Umbilical cord (tissue), 2 donors: ENCODE data around the gene PIAS1. TPM values are rescaled to one million over a fixed set of nuclear protein-coding genes. Genes with fewer than 3 reads are reported as not detected.
A peak's percentile ranks its signal among the peaks of the same experiment; 100 is the strongest.
"Not testable (repeated sequence)": the region's sequence is repeated elsewhere in the genome, so short reads cannot be mapped to it uniquely, and the experiment has no call there.

Experiments
- DNase-seq: peaks from one replicate; pipeline ENCODE4 v3.0.0-alpha.2; 2015; ENCODE audit warnings: low spot score
- total RNA-seq: library from RNA; depleted of rRNA; stranded (reverse); fragments of >200 nt; gene quantifications from one replicate; pipeline ENCODE4 v1.2.3, GENCODE V29; 2014; ENCODE audit warnings: low replicate concordance; ENCODE audit not compliant: insufficient read depth

Gene PIAS1
- total RNA-seq, 1 donor from 2014 or later: 40.0 TPM

- peak; percentile 52 for DNase-seq
Measured at GRCh38 chr15:68183616-68184315, 129.7 kb downstream of the PIAS1 start.

- DNase-seq: peak; percentile 37
Measured at GRCh38 chr15:68184616-68185480, 130.7 kb downstream of the PIAS1 start.

GRCh38 chr15:68186671-68187397 lies 132.7 kb downstream of the PIAS1 start:
- DNase-seq: peak; percentile 70

GRCh38 chr15:68187559-68187958 lies 133.4 kb downstream of the PIAS1 start:
- DNase-seq: peak; percentile 84

GRCh38 chr15:68188647-68189046 lies 134.5 kb downstream of the PIAS1 start:
- DNase-seq: no peak

GRCh38 chr15:68190048-68190447 lies 135.9 kb downstream of the PIAS1 start:
- DNase-seq: no peak

GRCh38 chr15:68191555-68191954 lies 137.4 kb downstream of the PIAS1 start:
- no peak for DNase-seq

- no peak for DNase-seq
Measured at GRCh38 chr15:68192117-68192516, 138.0 kb downstream of the PIAS1 start.

- DNase-seq: no peak
Measured at GRCh38 chr15:68192804-68193486, 138.8 kb downstream of the PIAS1 start.

GRCh38 chr15:68195336-68196112 lies 141.4 kb downstream of the PIAS1 start:
- no peak for DNase-seq

GRCh38 chr15:68196445-68197169 lies 142.5 kb downstream of the PIAS1 start:
- DNase-seq: no peak

GRCh38 chr15:68197170-68197492 lies 143.0 kb downstream of the PIAS1 start:
- no peak for DNase-seq

GRCh38 chr15:68197661-68198437 lies 143.7 kb downstream of the PIAS1 start:
- no peak for DNase-seq

GRCh38 chr15:68199340-68199739 lies 145.2 kb downstream of the PIAS1 start:
- DNase-seq: no peak

- DNase-seq: peak; percentile 79
Measured at GRCh38 chr15:68200016-68200861, 146.1 kb downstream of the PIAS1 start.

GRCh38 chr15:68201153-68201878 lies 147.2 kb downstream of the PIAS1 start:
- DNase-seq: no peak

GRCh38 chr15:68201879-68202261 lies 147.8 kb downstream of the PIAS1 start:
- DNase-seq: no peak

- DNase-seq: not testable (repeated sequence)
Measured at GRCh38 chr15:68202994-68203393, 148.9 kb downstream of the PIAS1 start.
